Adrenal gland (tissue), 12 donors: ENCODE results near the gene FAM200B. TPM values are rescaled to one million over a fixed set of nuclear protein-coding genes. Genes with fewer than 3 reads are reported as not detected.
A peak's percentile ranks its signal among the peaks of the same experiment; 100 is the strongest.

Source experiments
- DNase-seq, 7 donors: peaks; one replicate each; pipeline ENCODE4 v3.0.0-alpha.2; 2019 to 2020
- H3K27ac ChIP-seq, 5 donors: fragments of 200-600 bp; sonication (generic) in 4 of 5; 1 replicate in 3 of 5; 2 replicates in 2 of 5; pipeline versions ENCODE4 v1.5.1 to v1.8.0; 2016 to 2020; ENCODE audit warnings: mild to moderate bottlenecking in 1 of 5
- H3K27me3 ChIP-seq: fragments of 200-600 bp; 2 replicates; pipeline ENCODE4 v1.8.0; 2021
- H3K36me3 ChIP-seq, 2 donors: fragments of 200-600 bp; replicated peaks in 1 of 2; 1 replicate in 1 of 2; 2 replicates in 1 of 2; pipeline versions ENCODE4 v1.5.1 to v1.8.0; 2018 to 2022
- H3K4me1 ChIP-seq, 2 donors: fragments of 200-600 bp; replicated peaks in 1 of 2; 1 replicate in 1 of 2; 2 replicates in 1 of 2; pipeline versions ENCODE4 v1.5.1 to v1.8.0; 2018 to 2021
- H3K4me3 ChIP-seq, 4 donors: fragments of 200-600 bp; sonication (generic) in 3 of 4; one replicate each; pipeline ENCODE4 v1.5.1; 2016 to 2018
- H3K9me3 ChIP-seq, 3 donors: fragments of 200-600 bp; sonication (generic) in 1 of 3; replicated peaks in 1 of 3; 1 replicate in 2 of 3; 2 replicates in 1 of 3; pipeline versions ENCODE4 v1.5.1 to v1.8.0; 2016 to 2021
- POLR2A ChIP-seq, 2 donors: fragments of 450-650 bp; IDR thresholded peaks; one replicate each; pipeline ENCODE4 v1.6.1; 2017; ENCODE audit warnings: antibody characterized with exemption in 2 of 2, mild to moderate bottlenecking in 2 of 2, moderate library complexity in 1 of 2
- WGBS, 4 donors: extraction: QIAGEN DNeasy Blood & Tissue Kit in 2 of 4; methylation state at CpG; one replicate each; pipeline versions ENCODE4 v1.1.5 to v1.1.7; 2013 to 2017; 5-methylcytosine and 5-hydroxymethylcytosine counted together
- intact Hi-C, 2 donors: fragments of 100-400 bp; cut with DNase I; formaldehyde crosslinking; loops; one replicate each; pipeline versions ENCODE4 v1.14.1 to v1.15.0; 2022 to 2023
- polyA plus RNA-seq, 3 donors: library from polyadenylated mRNA; stranded (reverse); fragments of 200-250 nt in 2 of 3; fragments of 350-450 nt in 1 of 3; fragmentation: Illumina TruSeq in 1 of 3; extraction: RNeasy Lipid Tissue Mini Kit (QIAGEN cat#74804) in 1 of 3; gene quantifications; one replicate each; pipeline ENCODE4 v1.2.3, GENCODE V29; 2013 to 2014
- total RNA-seq, 9 donors: library from RNA; depleted of rRNA in 4 of 9; stranded (reverse); fragments of >200 nt in 4 of 9; fragments of 120-200 nt in 1 of 9; fragmentation: NEBNext Ultra II Directional in 1 of 9; extraction: Animal tissue kit (Norgen Biotek cat#: 25700) in 1 of 9; gene quantifications; one replicate each; pipeline versions ENCODE4 v1.1.0 to v1.2.4, GENCODE V29; 2013 to 2023
- TF ChIP-seq, protein P1 (sequence below), 6 experiments: fragments of 450-650 bp in 4 of 6; fragments of 200-600 bp in 2 of 6; sonication (generic) in 1 of 6; IDR thresholded peaks; 1 replicate in 5 of 6; 2 replicates in 1 of 6; pipeline versions ENCODE4 v1.5.1 to v1.8.0; 2016 to 2021; ENCODE audit warnings: antibody characterized with exemption in 6 of 6, mild to moderate bottlenecking in 2 of 6, moderate library complexity in 1 of 6
- donor health status: healthy with polysubstance abuse.
- donor health status: Bipolar disorder and iron deficiency.
- donor health status: DM: yes; HTN: yes; CAD: no.
- donor health status: DM: no; HTN: no; CAD: no.
- donor health status: DM: no; HTN: no; CAD: no.
- donor health status: DM: yes; HTN: yes; CAD: no.

FAM200B gene
- total and polyA plus RNA-seq, 12 donors = 32.0 to 90.3 (median 61.4) TPM

DNA sequence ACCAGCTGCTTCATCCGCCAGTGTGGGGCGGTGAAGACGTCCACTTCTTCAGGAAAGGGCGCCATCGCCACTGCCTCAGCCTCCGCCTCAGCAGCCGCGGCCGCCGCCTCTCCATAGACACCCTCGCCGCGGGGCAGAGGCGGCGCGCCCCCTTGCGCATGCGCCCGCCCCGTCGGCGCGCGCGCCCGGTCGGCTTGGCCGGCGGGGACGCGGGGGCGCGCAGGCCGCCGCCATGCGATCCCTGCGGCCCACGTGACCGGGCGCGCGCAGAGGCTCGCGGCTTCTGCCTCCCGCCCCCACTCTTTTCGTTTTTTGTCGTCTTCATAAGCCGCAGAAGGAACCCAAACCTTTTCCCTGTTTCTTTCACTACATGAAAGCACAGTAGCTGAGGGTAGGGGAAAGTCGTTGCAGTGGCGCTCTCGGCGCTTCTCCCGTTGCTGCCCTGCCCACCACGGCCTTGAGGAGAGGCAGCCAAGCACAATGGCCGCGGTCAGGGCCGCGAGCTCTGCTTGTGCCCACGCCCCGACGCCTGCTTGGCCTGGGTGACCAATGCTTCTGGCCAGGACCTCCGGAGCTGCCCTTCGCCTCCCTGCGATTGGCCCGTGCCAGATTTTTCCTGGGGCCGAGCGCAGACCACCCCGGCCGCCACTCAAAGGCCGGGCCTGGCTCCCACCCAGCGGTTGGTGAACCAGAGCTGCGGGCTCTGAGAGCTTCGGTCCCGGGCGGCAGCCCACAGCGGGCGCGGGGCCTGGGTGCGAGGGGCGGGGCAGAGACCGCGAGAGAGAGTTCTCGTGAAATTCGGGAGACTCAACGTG lies 26.2 kb upstream of the FAM200B start, which contains the start of gene FBXL5:
Gene FBXL5 (minus strand): TSS at position 135 of the 815 bp plus-strand sequence. CDS start 70 bp downstream, at position 65.
- Histone ChIP-seq H3K27ac (peak within 1 kb of the TSS; percentile 99 to 100 (median 99)), H3K4me1 (peaks cover 33 to 56% of the 10 kb centered on the region in 2 donors), H3K36me3 (no peaks in the 10 kb centered on the region), H3K4me3 (peak within 1 kb of the TSS; percentile 58 to 93 (median 76)), H3K9me3 (no peaks in the 10 kb centered on the region), H3K27me3 (no peaks in the 10 kb centered on the region)
- peak; percentile 75 to 86 (median 84) for DNase-seq
- 0 to 4% (median 2%) methylated on average over 26 to 85 of the region's 85 CpGs for WGBS, 4 donors
- intact Hi-C loops = loop anchor here in 1 of 2 donors (10.0 kb wide), 1 partner anchor 421 kb away; no protein-coding TSS in a partner anchor
- TF ChIP-seq, protein P1, sequence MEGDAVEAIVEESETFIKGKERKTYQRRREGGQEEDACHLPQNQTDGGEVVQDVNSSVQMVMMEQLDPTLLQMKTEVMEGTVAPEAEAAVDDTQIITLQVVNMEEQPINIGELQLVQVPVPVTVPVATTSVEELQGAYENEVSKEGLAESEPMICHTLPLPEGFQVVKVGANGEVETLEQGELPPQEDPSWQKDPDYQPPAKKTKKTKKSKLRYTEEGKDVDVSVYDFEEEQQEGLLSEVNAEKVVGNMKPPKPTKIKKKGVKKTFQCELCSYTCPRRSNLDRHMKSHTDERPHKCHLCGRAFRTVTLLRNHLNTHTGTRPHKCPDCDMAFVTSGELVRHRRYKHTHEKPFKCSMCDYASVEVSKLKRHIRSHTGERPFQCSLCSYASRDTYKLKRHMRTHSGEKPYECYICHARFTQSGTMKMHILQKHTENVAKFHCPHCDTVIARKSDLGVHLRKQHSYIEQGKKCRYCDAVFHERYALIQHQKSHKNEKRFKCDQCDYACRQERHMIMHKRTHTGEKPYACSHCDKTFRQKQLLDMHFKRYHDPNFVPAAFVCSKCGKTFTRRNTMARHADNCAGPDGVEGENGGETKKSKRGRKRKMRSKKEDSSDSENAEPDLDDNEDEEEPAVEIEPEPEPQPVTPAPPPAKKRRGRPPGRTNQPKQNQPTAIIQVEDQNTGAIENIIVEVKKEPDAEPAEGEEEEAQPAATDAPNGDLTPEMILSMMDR (IDR thresholded peaks at IDR 0.05) = peak in 1 of 6 experiments; percentile 8
- peak; percentile 80 to 92 for TF ChIP-seq POLR2A (IDR thresholded peaks at IDR 0.05)

DNA sequence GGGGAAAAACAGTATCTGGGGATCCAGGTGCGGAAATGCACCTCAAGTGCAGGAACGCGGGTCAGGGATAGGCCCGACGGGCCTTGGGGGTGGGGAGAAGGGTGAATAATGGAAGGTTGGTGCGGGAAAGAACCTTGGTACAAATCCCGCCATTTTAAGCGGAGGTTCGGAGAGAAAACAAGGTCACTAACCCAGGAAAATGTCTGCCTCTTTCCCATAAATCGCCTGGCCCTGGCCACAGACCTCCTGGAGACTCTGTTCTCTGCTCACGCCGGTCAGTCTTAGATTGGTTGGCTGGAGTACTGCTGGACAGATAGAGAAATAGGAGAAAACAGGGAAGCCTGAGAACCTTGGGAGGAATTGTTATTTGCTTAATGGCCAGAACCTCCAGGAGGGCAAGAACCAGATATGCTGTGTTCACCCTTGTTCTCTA lies 25.6 kb upstream of the FAM200B start:
- Histone ChIP-seq H3K36me3 (no peaks in the 10 kb centered on the region), H3K27me3 (no peaks in the 10 kb centered on the region), H3K27ac (peak overlapping the region; percentile 99 to 100 (median 99)), H3K4me1 (peaks cover 28 to 50% of the 10 kb centered on the region in 2 donors), H3K4me3 (peak overlapping the region in 3 of 4 donors; percentile 13 to 93 (median 44)), H3K9me3 (no peaks in the 10 kb centered on the region)
- TF ChIP-seq POLR2A (IDR thresholded peaks at IDR 0.05) = no peak
- TF ChIP-seq, protein P1 (IDR thresholded peaks at IDR 0.05) = no peak
- WGBS, 4 donors = 23 to 34% (median 26%) methylated on average over 12 of the region's 12 CpGs
- intact Hi-C loops = loop anchor here in 1 of 2 donors (10.0 kb wide), 1 partner anchor 421 kb away; no protein-coding TSS in a partner anchor
- peak in 6 of 7 donors; percentile 59 to 70 (median 64) for DNase-seq

DNA sequence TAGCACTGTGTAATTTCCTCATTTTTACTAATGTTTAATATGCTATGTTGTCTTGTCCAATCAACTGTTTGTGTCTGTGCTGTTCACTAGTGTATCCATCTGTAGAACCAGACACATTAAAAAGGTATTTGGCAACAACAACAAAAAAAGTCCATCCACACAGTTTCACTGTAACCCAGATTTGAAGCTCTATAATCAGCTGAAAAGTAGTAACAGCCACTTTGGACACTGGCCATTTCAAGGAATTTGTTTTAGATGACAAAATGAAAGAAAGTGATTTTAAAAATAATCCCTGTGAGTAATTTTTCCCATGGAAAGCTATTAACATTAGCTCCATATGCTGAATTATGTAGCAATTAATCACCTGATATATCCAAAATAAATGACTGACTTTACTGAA lies 24.3 kb upstream of the FAM200B start:
- intact Hi-C loops = loop anchor here in 1 of 2 donors (10.0 kb wide), 1 partner anchor 423 kb away; no protein-coding TSS in a partner anchor

More for the DNA sequence above, 24.3 kb upstream of the FAM200B start:
- H3K4me3 ChIP-seq = no peak overlapping the region
- H3K4me1 ChIP-seq = peaks cover 15 to 36% of the 10 kb centered on the region in 2 donors
- no peaks in the 10 kb centered on the region for H3K36me3 ChIP-seq
- H3K9me3 ChIP-seq = no peaks in the 10 kb centered on the region
- DNase-seq = no peak
- H3K27ac ChIP-seq = peak overlapping the region in 1 of 5 donors; percentile 22
- TF ChIP-seq, protein P1 (IDR thresholded peaks at IDR 0.05) = no peak
- TF ChIP-seq POLR2A (IDR thresholded peaks at IDR 0.05) = no peak
- no peaks in the 10 kb centered on the region for H3K27me3 ChIP-seq
